Measurements from ENCODE around the gene NOTCH4. TPM values are rescaled to one million over a fixed set of nuclear protein-coding genes. Genes with fewer than 3 reads are reported as not detected.

Gene NOTCH4
- total and polyA plus RNA-seq, 2 experiments from 2014 or later: 2.7 to 2.8 TPM

DNA sequence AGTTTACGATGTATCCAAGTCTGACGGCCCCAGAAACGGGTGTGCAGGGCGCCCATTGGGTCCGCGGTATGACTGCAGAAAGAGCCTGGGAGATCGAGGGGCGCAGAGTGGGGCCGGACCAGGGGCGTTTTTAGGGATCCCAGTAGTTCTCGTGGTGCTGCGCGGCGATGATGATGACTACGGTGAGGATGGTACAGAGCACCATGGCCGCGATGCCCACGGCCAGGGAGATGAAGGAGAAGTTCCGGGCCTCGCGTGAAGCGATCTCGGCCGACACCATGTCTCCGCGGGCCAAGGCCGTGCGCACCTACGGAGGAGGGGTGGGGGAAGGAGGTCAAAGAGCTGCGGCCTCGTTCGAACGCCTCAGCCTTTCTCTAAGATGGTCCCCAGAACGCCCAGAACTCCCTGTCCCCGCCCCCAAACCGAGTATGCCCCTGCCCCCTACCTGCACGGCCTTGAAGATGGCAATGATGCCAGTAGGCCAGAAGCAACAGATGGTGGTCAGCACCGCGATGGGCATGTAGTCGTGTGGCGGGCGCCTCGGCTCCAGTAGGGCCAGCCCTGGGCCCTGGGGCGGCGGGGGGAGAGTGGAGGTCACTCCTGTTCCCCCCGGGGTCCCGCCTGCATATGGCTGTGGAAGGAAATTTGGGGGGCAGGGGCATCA, 74.6 kb downstream of the NOTCH4 start:
- H3K36me3 ChIP-seq (ENCODE audit: insufficient read depth): no peaks in the 10 kb centered on the region
- H2AFZ ChIP-seq: peak overlapping the region; percentile 92
- peak; percentile 6 for ATAC-seq
- peaks cover 45% of the 10 kb centered on the region for H3K27me3 Mint-ChIP-seq (ENCODE audit: insufficient read depth, low read depth, poor library complexity)
- no peaks in the 10 kb centered on the region; the same call in 2 of the 3 replicates for H3K9me3 Mint-ChIP-seq
- peaks cover 9% of the 10 kb centered on the region for H3F3A ChIP-seq (replicated peaks; ENCODE audit: low read depth)
- peaks cover 44% of the 10 kb centered on the region for H3K27me3 ChIP-seq (ENCODE audit: insufficient read depth)
- H3K9me2 ChIP-seq (ENCODE audit: insufficient read depth): no peaks in the 10 kb centered on the region; the same call in 1 of the 2 replicates
- H3K27ac ChIP-seq (ENCODE audit: low read depth): no peak overlapping the region
- H3K4me1 Mint-ChIP-seq: peaks cover 57% of the 10 kb centered on the region
- no peak overlapping the region for H3K27ac Mint-ChIP-seq
- no peak for TF ChIP-seq NANOG (IDR thresholded peaks at IDR 0.05; ENCODE audit: borderline replicate concordance)
- TF ChIP-seq ZNF114 (CRISPR knock-in tag; IDR thresholded peaks at IDR 0.05): no peak
- TF ChIP-seq ZNF331 (CRISPR knock-in tag; IDR thresholded peaks at IDR 0.05; ENCODE audit: low read depth): no peak
- TF ChIP-seq ETS1 (IDR thresholded peaks at IDR 0.05): no peak
- TF ChIP-seq CREB1 (CRISPR knock-in tag; IDR thresholded peaks at IDR 0.05; ENCODE audit: low read depth): no peak
- TF ChIP-seq, protein P1, sequence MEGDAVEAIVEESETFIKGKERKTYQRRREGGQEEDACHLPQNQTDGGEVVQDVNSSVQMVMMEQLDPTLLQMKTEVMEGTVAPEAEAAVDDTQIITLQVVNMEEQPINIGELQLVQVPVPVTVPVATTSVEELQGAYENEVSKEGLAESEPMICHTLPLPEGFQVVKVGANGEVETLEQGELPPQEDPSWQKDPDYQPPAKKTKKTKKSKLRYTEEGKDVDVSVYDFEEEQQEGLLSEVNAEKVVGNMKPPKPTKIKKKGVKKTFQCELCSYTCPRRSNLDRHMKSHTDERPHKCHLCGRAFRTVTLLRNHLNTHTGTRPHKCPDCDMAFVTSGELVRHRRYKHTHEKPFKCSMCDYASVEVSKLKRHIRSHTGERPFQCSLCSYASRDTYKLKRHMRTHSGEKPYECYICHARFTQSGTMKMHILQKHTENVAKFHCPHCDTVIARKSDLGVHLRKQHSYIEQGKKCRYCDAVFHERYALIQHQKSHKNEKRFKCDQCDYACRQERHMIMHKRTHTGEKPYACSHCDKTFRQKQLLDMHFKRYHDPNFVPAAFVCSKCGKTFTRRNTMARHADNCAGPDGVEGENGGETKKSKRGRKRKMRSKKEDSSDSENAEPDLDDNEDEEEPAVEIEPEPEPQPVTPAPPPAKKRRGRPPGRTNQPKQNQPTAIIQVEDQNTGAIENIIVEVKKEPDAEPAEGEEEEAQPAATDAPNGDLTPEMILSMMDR (conservative IDR thresholded peaks at IDR 0.05; ENCODE audit: low read depth in 2 of 2): no peak; a peak in 2 of 4 replicates
- TF ChIP-seq EZH2 (IDR thresholded peaks at IDR 0.05; ENCODE audit: low read depth, unreplicated experiment): no peak
- no peak for TF ChIP-seq REST (IDR thresholded peaks at IDR 0.05; ENCODE audit: unreplicated experiment)
- no peak for TF ChIP-seq JUNB (IDR thresholded peaks at IDR 0.05; ENCODE audit: unreplicated experiment)
- no peak for TF ChIP-seq STAT1 (IDR thresholded peaks at IDR 0.05; ENCODE audit: unreplicated experiment)
- TF ChIP-seq ZNF462 (CRISPR knock-in tag; IDR thresholded peaks at IDR 0.05): no peak
- no peak for TF ChIP-seq EZH2phosphoT487 (IDR thresholded peaks at IDR 0.05; ENCODE audit: unreplicated experiment)
- no peak for TF ChIP-seq POLR2AphosphoS5 (IDR thresholded peaks at IDR 0.05; ENCODE audit: low read depth)
- H3K4me3 Mint-ChIP-seq: peak overlapping the region; percentile 92
- peak overlapping the region; percentile 97 for H3K4me2 ChIP-seq
- no peaks in the 10 kb centered on the region for H3K36me3 Mint-ChIP-seq (ENCODE audit: low read depth)
- DNase-seq (ENCODE audit: low spot score): peak; percentile 73
- peaks cover 41% of the 10 kb centered on the region for H3K4me1 ChIP-seq (ENCODE audit: insufficient read depth)
- H3K79me2 ChIP-seq (replicated peaks; ENCODE audit: insufficient read depth): no peaks in the 10 kb centered on the region
- peak overlapping the region; percentile 100 for H3K4me3 ChIP-seq
- H4K20me1 ChIP-seq (replicated peaks; ENCODE audit: insufficient read depth): 0 out of 2 replicates have a peak, but pooled peaks cover 5% of the 10 kb centered on the region

All from GM23338 (cell line).